Measurements from ENCODE around the gene S100A12.

DNA sequence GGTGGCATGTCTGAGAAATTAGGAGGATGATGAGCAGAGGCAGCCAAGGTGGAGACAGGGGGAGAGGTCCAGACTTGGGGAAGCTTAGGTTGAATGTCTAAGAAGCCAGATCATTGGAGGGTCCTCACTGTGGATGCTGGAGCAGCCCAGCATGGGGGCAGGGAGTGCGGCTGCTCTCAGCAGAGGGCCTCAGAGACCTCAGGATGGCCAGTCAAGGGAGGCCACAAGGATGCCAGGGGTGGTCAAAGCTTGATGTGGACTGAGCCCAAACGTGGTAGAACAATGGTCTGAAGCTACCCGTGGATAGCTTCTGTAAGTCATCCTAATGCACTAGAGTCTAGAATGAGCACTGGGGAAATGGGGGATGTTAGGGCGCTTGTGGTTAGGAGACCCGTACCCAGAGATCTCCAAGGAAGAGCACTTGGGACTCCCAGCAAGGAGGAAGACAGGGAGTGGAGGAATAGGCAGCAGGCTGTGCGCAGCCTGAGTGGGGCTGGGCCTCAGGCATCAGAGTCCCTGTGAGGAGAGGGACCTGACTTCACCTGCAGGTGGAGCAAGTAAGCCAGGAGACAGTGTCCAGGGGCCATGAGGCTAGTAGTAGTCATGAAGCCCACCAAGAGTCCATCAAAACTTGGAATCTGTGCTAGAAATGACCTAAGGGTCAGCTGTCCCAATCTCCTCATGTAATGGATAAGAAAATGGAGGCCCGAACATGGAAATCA, 22.0 kb downstream of the S100A12 start:
- TF ChIP-seq POLR2A (IDR thresholded peaks at IDR 0.05) (no peak), CTCF (IDR thresholded peaks at IDR 0.05) (no peak), POLR2AphosphoS5 (IDR thresholded peaks at IDR 0.05) (no peak)

All from sigmoid colon (tissue), 4 donors.